ENCODE results near the gene CFD.

- TF ChIP-seq POLR2A (IDR thresholded peaks at IDR 0.05; ENCODE audit: low read depth, low read length): no peak
- TF ChIP-seq POLR2AphosphoS5 (IDR thresholded peaks at IDR 0.05; ENCODE audit: low read depth, low read length): no peak
Measured at GRCh38 chr19:844546-844971, 14.9 kb upstream of the CFD start.
